Measurements from ENCODE around the gene IL18RAP.

Gene IL18RAP

DNA sequence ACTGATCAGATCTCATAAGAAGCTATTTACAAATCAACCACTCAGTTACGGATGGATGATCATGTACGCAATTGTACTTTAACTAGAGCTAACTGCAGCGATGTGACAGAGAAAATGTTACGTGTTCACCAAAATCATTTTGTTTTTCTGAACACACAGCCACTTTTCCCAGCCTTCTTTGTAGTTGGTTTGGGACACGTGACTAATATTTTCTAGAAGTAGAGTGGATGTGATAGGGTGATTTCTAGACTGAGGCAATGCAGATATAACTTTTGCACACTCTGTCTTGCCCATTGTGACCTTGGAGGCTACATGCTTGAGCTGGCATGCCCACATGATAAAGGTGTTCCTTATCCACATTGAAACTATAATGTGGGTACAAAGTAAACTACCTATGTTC, 40.2 kb downstream of the IL18RAP start:
- no peak for DNase-seq

GRCh38 chr2:102470168-102470567, 47.2 kb downstream of the IL18RAP start:
- DNase-seq, result no peak

DNA sequence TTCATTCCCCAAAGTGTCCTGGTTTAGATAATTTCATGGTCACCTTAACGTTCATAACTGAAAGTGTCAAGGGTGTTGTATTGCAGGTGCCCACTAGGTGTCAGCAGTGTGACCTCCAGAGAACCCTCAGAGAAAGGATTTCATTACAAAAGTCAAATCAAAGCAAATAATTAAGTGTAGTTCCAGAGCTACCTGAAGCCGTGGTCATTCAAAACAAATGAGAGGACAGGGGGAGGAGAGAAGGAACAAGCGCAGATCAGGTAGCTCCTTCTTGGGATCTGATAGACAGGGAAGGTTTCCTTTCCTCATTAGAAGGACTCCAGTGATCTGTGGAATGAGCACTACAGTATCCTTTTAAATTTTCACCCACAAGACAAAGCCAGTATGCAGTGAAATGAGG, 50.1 kb downstream of the IL18RAP start, which contains the start of gene SLC9A4:
TSS of gene SLC9A4 (plus strand) at position 207 of the 400 bp plus-strand sequence. CDS start 534 bp downstream, outside the sequence.
- DNase-seq, result no peak

GRCh38 chr2:102473631-102474030, 50.7 kb downstream of the IL18RAP start:
- DNase-seq, result no peak

DNA sequence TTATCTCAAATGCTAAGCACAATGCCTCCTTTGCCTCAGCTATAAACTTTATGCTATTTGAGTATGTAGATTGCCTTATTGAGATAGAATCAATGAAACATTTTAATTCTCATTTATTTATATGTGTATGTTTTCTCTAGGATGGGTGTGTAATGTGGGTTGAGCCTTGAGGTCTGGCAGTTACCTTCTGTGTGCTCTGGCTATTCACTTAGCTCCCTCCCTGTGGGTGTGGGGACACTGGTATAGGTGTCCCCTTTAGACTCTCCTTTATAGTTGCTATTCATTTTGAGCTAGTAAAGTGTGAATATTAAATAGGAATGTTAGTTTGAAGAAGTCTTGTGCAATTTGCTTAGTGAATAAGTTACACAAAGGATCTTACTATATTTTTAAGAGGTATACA, 51.8 kb downstream of the IL18RAP start:
- DNase-seq, result no peak

GRCh38 chr2:102478686-102479470, 55.9 kb downstream of the IL18RAP start:
- DNase-seq, result no peak

DNA sequence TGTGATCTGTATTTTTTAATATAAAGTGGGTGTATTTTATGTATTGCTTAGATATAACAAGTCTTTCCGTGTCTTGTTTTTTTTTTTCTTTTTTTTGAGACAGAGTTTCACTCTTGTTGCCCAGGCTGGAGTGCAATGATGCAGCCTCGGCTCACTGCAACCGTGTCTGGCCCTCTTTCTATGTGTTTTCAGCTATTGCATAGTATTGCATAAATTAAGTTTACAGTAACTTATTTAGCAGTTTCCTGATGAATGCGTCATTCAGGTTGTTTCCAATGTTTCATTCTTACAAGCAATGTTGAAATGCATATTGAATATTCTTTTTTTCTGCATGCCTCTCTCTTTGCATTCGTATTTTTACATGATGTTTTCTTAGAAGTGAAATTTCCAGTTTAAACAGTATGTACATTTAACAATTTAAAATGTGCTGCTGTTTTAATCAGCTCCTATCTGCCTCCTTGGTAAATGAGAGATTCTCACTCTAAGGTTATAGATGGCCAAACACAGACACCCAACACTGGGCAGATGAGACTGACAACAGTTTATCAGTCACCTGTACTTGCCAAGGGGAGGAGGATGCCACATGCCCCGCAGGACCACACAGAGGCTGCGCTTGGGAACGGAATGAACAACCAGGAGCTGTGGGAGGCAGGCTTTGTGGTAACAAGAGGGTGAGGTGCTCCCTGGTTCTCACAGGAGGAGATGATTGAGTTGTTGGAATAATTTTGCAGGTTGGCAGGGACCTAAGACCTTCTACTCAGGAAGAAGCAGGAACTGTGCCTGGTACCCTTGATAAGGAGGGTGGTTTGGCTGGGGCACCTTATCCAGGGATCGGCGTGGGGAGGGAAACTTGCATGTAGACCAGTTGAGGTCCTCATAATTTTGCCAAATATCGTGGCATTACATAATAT, 57.6 kb downstream of the IL18RAP start:
- DNase-seq, result no peak

DNA sequence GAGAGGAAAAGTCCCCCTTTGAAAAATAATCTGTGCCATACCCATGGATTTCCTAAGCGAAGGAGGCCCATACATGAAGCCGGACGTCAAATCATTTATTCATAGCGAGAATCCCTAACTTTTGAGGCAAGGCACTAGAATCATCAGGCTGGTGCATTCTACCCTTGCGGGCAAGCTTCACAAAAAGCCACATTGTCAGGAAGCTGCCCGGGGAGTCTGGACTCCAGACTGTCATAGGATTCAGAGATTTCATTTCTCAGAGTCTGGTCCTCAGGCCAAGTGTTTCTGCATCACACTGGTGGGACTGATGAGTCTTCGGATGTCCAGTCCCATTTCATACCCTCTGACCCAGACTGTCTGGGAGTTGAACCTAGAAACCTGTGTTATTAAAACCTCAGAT, 59.0 kb downstream of the IL18RAP start:
- DNase-seq, result no peak

DNA sequence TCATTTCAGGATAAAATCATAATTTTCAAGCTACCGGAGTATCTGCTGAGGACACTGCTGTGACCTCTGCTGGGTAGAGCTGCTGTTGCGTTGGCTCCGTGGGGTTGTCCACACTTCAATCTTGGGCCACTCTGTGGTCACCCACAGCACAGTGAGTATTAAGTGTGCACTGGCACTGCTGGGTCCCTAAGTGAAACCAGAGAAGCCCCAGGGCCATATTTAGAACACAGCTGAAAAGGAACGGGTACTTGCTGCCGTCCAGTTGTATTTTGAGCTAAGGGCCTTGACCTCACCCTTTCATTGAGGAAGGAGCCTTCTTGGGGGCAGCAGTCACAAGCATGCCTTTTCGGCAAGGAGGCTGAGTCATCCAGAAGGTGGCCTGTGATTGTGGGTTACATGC, 60.1 kb downstream of the IL18RAP start:
- no peak for DNase-seq

GRCh38 chr2:102484310-102485061, 61.5 kb downstream of the IL18RAP start:
- DNase-seq, result no peak

DNA sequence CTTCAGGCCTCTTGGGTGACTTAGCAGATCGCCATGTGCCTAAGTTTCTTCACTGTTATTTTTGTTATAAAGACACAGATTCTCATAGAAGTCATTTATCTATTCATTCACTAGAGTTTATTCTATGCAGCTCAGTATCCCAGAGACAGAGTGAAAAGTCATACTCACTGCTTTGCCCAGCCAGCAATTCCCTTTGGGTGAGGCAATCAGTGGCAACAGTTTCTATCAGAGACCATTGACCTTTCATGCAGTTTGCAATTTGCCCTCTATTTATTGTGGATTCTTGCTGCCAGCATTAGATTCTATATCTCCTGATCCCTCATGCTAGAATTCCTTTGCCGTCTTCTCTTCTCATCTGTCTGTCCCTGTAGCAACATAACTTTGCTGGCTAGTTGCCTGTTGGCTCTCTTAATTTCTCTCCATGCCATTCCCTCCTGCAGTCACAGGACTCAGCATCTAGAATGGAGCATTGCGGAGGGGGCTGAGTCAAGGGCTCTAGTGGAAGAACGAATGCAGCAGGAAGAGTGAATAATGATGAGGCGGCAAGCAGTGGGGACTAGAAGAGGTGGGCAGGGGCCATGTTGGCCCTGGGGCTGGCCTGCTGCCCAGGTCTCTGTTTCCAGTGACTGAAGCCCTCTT, 62.3 kb downstream of the IL18RAP start:
- DNase-seq, result no peak

DNA sequence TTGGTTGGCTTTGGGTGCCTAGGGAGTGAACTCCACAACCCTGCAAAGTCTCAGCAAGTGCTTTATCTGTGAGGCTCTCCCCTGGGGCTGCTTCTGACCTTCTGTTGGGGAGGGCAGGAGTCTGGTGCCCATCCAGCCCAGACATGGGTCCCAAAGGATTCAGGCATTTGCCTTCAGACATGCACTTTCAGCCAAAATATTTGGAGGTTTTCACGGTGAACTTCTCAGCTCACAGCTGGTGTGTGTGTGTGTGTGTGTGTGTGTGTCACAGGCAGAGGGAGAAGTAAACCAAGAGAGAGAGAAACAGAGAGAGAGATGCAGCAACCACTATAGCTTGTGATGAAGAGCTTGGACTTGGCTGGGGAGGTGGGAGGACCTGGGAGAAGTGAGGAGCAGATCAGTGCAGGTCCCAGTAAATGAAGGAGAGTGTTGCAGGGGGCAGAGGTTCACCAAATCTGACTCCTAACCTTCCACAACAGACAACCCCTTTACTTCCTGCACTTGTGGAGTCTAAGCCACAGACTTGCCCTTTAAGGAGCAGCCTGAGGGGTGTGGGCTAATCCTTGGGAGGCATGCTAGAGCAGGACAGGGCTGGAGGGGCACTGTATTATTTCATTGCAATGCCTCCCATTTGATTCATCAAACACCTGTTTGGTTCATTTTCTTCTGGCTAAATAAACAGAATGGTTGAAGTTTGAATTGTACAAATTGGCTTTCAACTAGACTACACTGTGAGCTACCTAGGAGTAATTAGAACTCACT, 64.2 kb downstream of the IL18RAP start:
- DNase-seq, result no peak

- no peak for DNase-seq
Measured at GRCh38 chr2:102487761-102488462, 65.0 kb downstream of the IL18RAP start.

DNA sequence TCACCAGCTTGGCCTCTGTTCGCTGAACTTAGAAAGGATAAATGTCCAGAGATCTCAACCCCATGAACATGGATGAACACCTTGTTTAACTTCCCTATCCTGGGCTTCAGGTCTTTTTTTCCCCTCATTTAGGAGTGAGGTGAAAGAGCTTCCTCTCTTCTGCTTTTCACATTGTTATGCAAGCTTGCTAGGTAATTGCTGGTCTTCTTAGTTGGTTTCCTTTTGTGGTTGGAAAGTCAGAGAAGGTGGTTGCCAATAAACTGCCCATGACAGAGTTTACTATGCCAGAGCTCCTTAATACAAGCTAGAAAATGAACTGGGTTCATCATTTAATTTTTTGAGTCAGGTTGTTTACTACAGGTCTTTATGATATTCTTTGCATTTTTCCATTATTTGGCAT, 66.7 kb downstream of the IL18RAP start:
- no peak for DNase-seq

DNA sequence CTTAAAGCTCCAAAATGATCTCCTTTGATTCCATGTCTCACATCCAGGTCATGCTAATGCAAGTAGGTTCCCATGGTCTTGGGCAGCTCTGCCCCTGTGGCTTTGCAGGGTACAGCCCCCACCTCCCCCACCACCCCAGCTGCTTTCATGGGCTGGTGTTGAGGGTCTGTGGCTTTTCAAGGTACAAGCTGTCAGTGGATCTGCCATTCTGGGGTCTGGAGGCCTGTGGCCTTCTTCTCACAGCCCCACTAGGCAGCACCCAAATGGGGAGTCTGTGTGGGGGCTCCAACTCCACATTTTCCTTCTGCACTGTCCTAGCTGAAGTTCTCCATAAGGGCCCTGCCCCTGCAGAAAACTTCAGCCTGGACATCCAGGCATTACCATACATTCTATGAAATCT, 69.0 kb downstream of the IL18RAP start:
- no peak for DNase-seq

- DNase-seq, result no peak
Measured at GRCh38 chr2:102494570-102494969, 71.6 kb downstream of the IL18RAP start.

GRCh38 chr2:102498414-102498813, 75.5 kb downstream of the IL18RAP start:
- no peak for DNase-seq

DNA sequence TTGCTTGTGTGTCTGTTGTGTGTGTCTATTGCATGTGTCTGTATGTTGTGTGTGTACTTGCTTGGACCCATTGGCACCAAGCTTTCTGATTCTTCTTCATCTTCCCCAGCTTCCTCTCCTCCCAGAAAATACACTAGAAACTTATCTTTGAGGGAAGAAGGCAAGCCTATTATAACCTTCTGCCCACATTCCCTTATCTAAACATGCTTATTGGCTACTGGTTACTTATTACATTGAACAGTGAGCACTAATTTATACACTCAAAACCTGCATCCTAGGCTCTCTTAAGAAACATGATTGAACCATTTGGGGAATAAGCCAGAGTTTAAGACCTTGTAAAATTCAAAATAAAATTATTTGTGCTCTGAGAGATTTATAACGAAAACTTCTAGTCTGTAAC, 76.6 kb downstream of the IL18RAP start:
- no peak for DNase-seq
